HG03060 (cell line): ENCODE data around the gene ZMYM4.
"Not testable (repeated sequence)": the region's sequence is repeated elsewhere in the genome, so short reads cannot be mapped to it uniquely, and the experiment has no call there.

Experiments
- ATAC-seq: cut with Tn5 transposase; IDR thresholded peaks from one replicate; pipeline ENCODE4 v1.9.1; 2021; ENCODE audit warnings: low read depth, moderate number of reproducible peaks; ENCODE audit not compliant: unreplicated experiment

ZMYM4 gene

GRCh38 chr1:35319988-35320713 lies 51.6 kb downstream of the ZMYM4 start:
- no peak for ATAC-seq

GRCh38 chr1:35320937-35321336 lies 52.4 kb downstream of the ZMYM4 start:
- ATAC-seq: no peak

- ATAC-seq: no peak
These were observed 56.0 kb downstream of the ZMYM4 start for GRCh38 chr1:35324486-35324885.

GRCh38 chr1:35326246-35326866 lies 57.8 kb downstream of the ZMYM4 start:
- ATAC-seq: no peak

GRCh38 chr1:35331618-35332017 lies 63.1 kb downstream of the ZMYM4 start:
- not testable (repeated sequence) for ATAC-seq

GRCh38 chr1:35334485-35334884 lies 66.0 kb downstream of the ZMYM4 start:
- no peak for ATAC-seq

GRCh38 chr1:35340519-35340918 lies 72.0 kb downstream of the ZMYM4 start:
- ATAC-seq: no peak

GRCh38 chr1:35345439-35345981 lies 77.0 kb downstream of the ZMYM4 start:
- ATAC-seq: no peak

GRCh38 chr1:35350872-35351271 lies 82.4 kb downstream of the ZMYM4 start:
- no peak for ATAC-seq

- ATAC-seq: no peak
These were observed 91.5 kb downstream of the ZMYM4 start for GRCh38 chr1:35359995-35360394.

GRCh38 chr1:35361638-35362037 lies 93.1 kb downstream of the ZMYM4 start:
- ATAC-seq: no peak

GRCh38 chr1:35364741-35365140 lies 96.2 kb downstream of the ZMYM4 start:
- no peak for ATAC-seq

GRCh38 chr1:35367914-35368313 lies 99.4 kb downstream of the ZMYM4 start:
- ATAC-seq: no peak

- ATAC-seq: no peak
These were observed 101.6 kb downstream of the ZMYM4 start for GRCh38 chr1:35369922-35370671.

- ATAC-seq: no peak
These were observed 103.0 kb downstream of the ZMYM4 start for GRCh38 chr1:35371506-35371905.

GRCh38 chr1:35377555-35377954 lies 109.0 kb downstream of the ZMYM4 start:
- no peak for ATAC-seq

GRCh38 chr1:35379317-35380000 lies 111.0 kb downstream of the ZMYM4 start:
- ATAC-seq: no peak

- not testable (repeated sequence) for ATAC-seq
These were observed 111.6 kb downstream of the ZMYM4 start for GRCh38 chr1:35380111-35380510.

- no peak for ATAC-seq
These were observed 113.6 kb downstream of the ZMYM4 start for GRCh38 chr1:35382107-35382506.

GRCh38 chr1:35386290-35386689 lies 117.8 kb downstream of the ZMYM4 start:
- no peak for ATAC-seq

- no peak for ATAC-seq
These were observed 118.5 kb downstream of the ZMYM4 start for GRCh38 chr1:35386959-35387358.
